Caco-2 (cell line): ENCODE data around the gene SRRD. TPM values are rescaled to one million over a fixed set of nuclear protein-coding genes. Genes with fewer than 3 reads are reported as not detected.

Experiments used
- BruUV-seq: library from RNA; stranded (reverse); fragments of 400-500 nt; replicated peaks from 2 replicates; lab custom pipeline; 2021; lab: Mats Ljungman, UMichigan
- CTCF ChIA-PET: fragments of 300-600 bp; sonication (Branson Sonifier 250); formaldehyde crosslinking; loops from one replicate; lab custom pipeline; 2022; ENCODE audit warnings: antibody characterized with exemption; lab: Charles Lee
- POLR2A ChIA-PET: fragments of 300-600 bp; sonication (Branson Sonifier 250); formaldehyde crosslinking; loops from one replicate; lab custom pipeline; 2022; ENCODE audit warnings: antibody characterized with exemption; lab: Charles Lee
- DNase-seq, 2 experiments: peaks; one replicate each; pipeline versions ENCODE4 v3.0.0 to v3.0.0-alpha.2; 2020 to 2022
- H3K27me3 ChIP-seq: replicated peaks from 2 replicates; pipeline ENCODE4 v1.6.0; 2011; ENCODE audit warnings: low read length; ENCODE audit not compliant: control insufficient read depth, insufficient read depth
- H3K36me3 ChIP-seq: 2 replicates; pipeline ENCODE4 v1.5.1; 2011; ENCODE audit warnings: low read length; ENCODE audit not compliant: control insufficient read depth, insufficient read depth
- H3K4me1 ChIP-seq: fragments of 250-450 bp; sonication (Bioruptor Pico); 2 replicates; pipeline ENCODE4 v1.5.1; 2020; ENCODE audit warnings: mild to moderate bottlenecking
- H3K4me3 ChIP-seq: 2 replicates; pipeline ENCODE4 v1.5.1; 2011; ENCODE audit warnings: low read depth, mild to moderate bottlenecking, control low read depth, low read length
- H3K9me3 ChIP-seq: fragments of 250-450 bp; sonication (Bioruptor Pico); 2 replicates; pipeline ENCODE4 v1.5.1; 2020; ENCODE audit warnings: mild to moderate bottlenecking, moderate library complexity
- H3K27ac Mint-ChIP-seq: one replicate; pipeline ENCODE4 v1.8.0; 2022; ENCODE audit warnings: mixed read lengths; ENCODE audit not compliant: unreplicated experiment
- H3K27me3 Mint-ChIP-seq: one replicate; pipeline ENCODE4 v1.8.0; 2022; ENCODE audit warnings: mixed read lengths; ENCODE audit not compliant: insufficient read depth, unreplicated experiment
- H3K36me3 Mint-ChIP-seq: one replicate; pipeline ENCODE4 v1.8.0; 2022; ENCODE audit warnings: mild to moderate bottlenecking, mixed read lengths; ENCODE audit not compliant: insufficient read depth, unreplicated experiment
- H3K4me1 Mint-ChIP-seq: one replicate; pipeline ENCODE4 v1.8.0; 2022; ENCODE audit warnings: low read depth, mixed read lengths; ENCODE audit not compliant: unreplicated experiment
- H3K4me3 Mint-ChIP-seq: one replicate; pipeline ENCODE4 v1.8.0; 2022; ENCODE audit warnings: mild to moderate bottlenecking, moderate library complexity, mixed read lengths; ENCODE audit not compliant: unreplicated experiment
- H3K9me3 Mint-ChIP-seq: one replicate; pipeline ENCODE4 v1.8.0; 2022; ENCODE audit warnings: mixed read lengths; ENCODE audit not compliant: unreplicated experiment
- CTCF ChIP-seq, 2 experiments: fragments of 200-600 bp in 1 of 2; IDR thresholded peaks; 1 replicate in 1 of 2; 2 replicates in 1 of 2; pipeline versions ENCODE4 v1.5.1 to v1.8.0; 2011 to 2022; ENCODE audit warnings: antibody characterized with exemption in 1 of 2, control low read depth in 1 of 2, inconsistent platforms in 1 of 2, low read depth in 1 of 2, low read length in 1 of 2, mild to moderate bottlenecking in 1 of 2, moderate library complexity in 1 of 2; ENCODE audit not compliant: insufficient read depth in 1 of 2, severe bottlenecking in 1 of 2, unreplicated experiment in 1 of 2
- intact Hi-C: fragments of 100-400 bp; cut with micrococcal nuclease; formaldehyde crosslinking; loops from one replicate; pipeline ENCODE4 v1.10.0; 2022; ENCODE audit not compliant: unreplicated experiment
- total RNA-seq: library from RNA; stranded (reverse); gene quantifications from 2 replicates; pipeline ENCODE4 v1.2.3, GENCODE V29; 2022

The SRRD gene
- total RNA-seq, 1 experiment from 2014 or later: 21.8 TPM

- Histone ChIP-seq H3K36me3 (no peaks in the 10 kb centered on the region; the same call in 1 of the 2 replicates), H3K4me1 (peaks cover 6% of the 10 kb centered on the region; the same call in 1 of the 2 replicates), H3K27me3 (no peaks in the 10 kb centered on the region), H3K9me3 (no peaks in the 10 kb centered on the region), H3K4me3 (no peak overlapping the region)
- Mint-ChIP-seq H3K4me3 (no peak overlapping the region), H3K27ac (peak overlapping the region; percentile 22), H3K4me1 (peaks cover 21% of the 10 kb centered on the region), H3K36me3 (peaks cover 51% of the 10 kb centered on the region), H3K9me3 (no peaks in the 10 kb centered on the region), H3K27me3 (no peaks in the 10 kb centered on the region)
- CTCF ChIA-PET: no interaction called here
- intact Hi-C loops: no loop called here
- POLR2A ChIA-PET: no interaction called here
- TF ChIP-seq CTCF (IDR thresholded peaks at IDR 0.05; ENCODE audit: insufficient read depth in 1 of 2, low read depth in 1 of 2, low read length in 1 of 2, severe bottlenecking in 1 of 2, unreplicated experiment in 1 of 2): no peak
- no TSS peak for BruUV-seq
- DNase-seq: no peak
Observed at GRCh38 chr22:26485806-26486390, 2.2 kb downstream of the SRRD start.

GRCh38 chr22:26486394-26486793 lies 2.7 kb downstream of the SRRD start:
- Histone ChIP-seq H3K9me3 (no peaks in the 10 kb centered on the region), H3K27me3 (no peaks in the 10 kb centered on the region), H3K4me3 (no peak overlapping the region), H3K4me1 (peaks cover 6% of the 10 kb centered on the region; the same call in 1 of the 2 replicates), H3K36me3 (no peaks in the 10 kb centered on the region; the same call in 1 of the 2 replicates)
- ChIA-PET POLR2A (no interaction called here), CTCF (no interaction called here)
- peaks cover 56% of the 10 kb centered on the region for H3K36me3 Mint-ChIP-seq
- peaks cover 16% of the 10 kb centered on the region for H3K4me1 Mint-ChIP-seq
- no TSS peak for BruUV-seq
- no peak for TF ChIP-seq CTCF (IDR thresholded peaks at IDR 0.05; ENCODE audit: insufficient read depth in 1 of 2, low read depth in 1 of 2, low read length in 1 of 2, severe bottlenecking in 1 of 2, unreplicated experiment in 1 of 2)
- DNase-seq: no peak
- H3K9me3 Mint-ChIP-seq: no peaks in the 10 kb centered on the region
- H3K27ac Mint-ChIP-seq: no peak overlapping the region
- no peaks in the 10 kb centered on the region for H3K27me3 Mint-ChIP-seq
- H3K4me3 Mint-ChIP-seq: no peak overlapping the region
- intact Hi-C loops: no loop called here

- Mint-ChIP-seq H3K4me3 (no peak overlapping the region), H3K36me3 (peaks cover 62% of the 10 kb centered on the region), H3K9me3 (no peaks in the 10 kb centered on the region), H3K27ac (no peak overlapping the region), H3K4me1 (peaks cover 1% of the 10 kb centered on the region), H3K27me3 (no peaks in the 10 kb centered on the region)
- Histone ChIP-seq H3K9me3 (no peaks in the 10 kb centered on the region), H3K36me3 (no peaks in the 10 kb centered on the region), H3K27me3 (no peaks in the 10 kb centered on the region), H3K4me1 (no peaks in the 10 kb centered on the region), H3K4me3 (no peak overlapping the region)
- intact Hi-C loops: no loop called here
- no peak for TF ChIP-seq CTCF (IDR thresholded peaks at IDR 0.05; ENCODE audit: insufficient read depth in 1 of 2, low read depth in 1 of 2, low read length in 1 of 2, severe bottlenecking in 1 of 2, unreplicated experiment in 1 of 2)
- ChIA-PET CTCF (no interaction called here), POLR2A (no interaction called here)
- DNase-seq: no peak
- BruUV-seq: no TSS peak
Observed at GRCh38 chr22:26487996-26488395, 4.3 kb downstream of the SRRD start.
